Mononuclear cell (primary cell): ENCODE results near the gene TSPO2. TPM values are rescaled to one million over a fixed set of nuclear protein-coding genes. Genes with fewer than 3 reads are reported as not detected.
"Not testable (repeated sequence)": the region's sequence is repeated elsewhere in the genome, so short reads cannot be mapped to it uniquely, and the experiment has no call there.

Experiments
- H3K27me3 ChIP-seq: 2 replicates; pipeline ENCODE4 v1.6.0; 2011; ENCODE audit warnings: low read length, control low read depth; ENCODE audit not compliant: insufficient read depth
- H3K4me1 ChIP-seq: 2 replicates; pipeline ENCODE4 v1.5.1; 2011; ENCODE audit warnings: mild to moderate bottlenecking, low read length, control low read depth; ENCODE audit not compliant: insufficient read depth
- H3K4me3 ChIP-seq: 2 replicates; pipeline ENCODE4 v1.5.1; 2011; ENCODE audit warnings: mild to moderate bottlenecking, low read length, moderate library complexity
- H3K9me3 ChIP-seq: 2 replicates; pipeline ENCODE4 v1.5.1; 2011; ENCODE audit warnings: low read depth, mild to moderate bottlenecking, control low read depth, low read length
- total RNA-seq: library from RNA; depleted of rRNA; stranded (reverse); fragments of >200 nt; gene quantifications from one replicate; pipeline ENCODE4 v1.2.3, GENCODE V29; 2012

The TSPO2 gene
- total RNA-seq: not detected

DNA sequence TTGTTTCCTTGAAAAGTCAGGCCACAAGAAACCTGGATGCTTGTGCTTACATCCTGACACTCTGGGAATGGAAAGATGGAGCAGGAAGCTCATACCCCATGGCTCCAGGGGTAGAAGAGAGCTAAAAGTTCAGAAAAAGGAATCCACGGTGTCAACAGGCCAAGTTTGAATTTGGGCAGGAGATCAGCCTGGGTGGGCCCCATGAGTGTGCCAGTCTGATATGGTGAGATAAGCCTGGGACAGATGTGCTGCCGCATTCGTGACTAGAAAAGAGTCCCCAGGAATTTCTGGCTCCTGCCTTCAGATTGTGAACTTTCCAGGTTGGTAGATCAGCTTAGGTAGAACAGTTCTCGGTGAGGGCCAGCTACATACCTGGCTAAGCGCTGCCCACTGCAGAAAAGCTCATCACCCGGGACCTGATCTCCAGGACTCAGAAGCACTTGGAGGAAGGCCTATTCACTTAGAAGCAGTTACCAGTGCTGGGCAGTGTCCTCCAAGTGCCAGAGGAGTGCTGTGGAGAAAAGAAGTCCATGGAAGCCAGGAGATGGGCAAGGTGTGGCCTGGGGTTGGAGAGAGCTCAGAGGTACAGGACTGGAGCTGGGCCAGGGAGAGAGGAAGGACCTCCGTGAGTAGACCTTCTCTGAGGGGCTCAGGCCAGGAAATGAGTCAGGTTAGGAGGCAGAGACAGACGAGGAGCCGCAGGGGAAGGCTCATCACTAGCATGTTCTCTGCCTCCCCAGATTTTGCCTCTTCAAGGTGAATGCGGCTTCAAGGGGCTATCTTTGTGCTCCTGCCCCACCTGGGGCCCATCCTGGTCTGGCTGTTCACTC, at the start of gene TSPO2:
TSS of gene TSPO2 (plus strand) at position 242 of the 830 bp plus-strand sequence. CDS start at position 761, 519 bp downstream.
- H3K27me3 ChIP-seq: no peaks in the 10 kb centered on the region
- H3K4me3 ChIP-seq: no peak within 1 kb of the TSS
- no peaks in the 10 kb centered on the region for H3K4me1 ChIP-seq
- no peaks in the 10 kb centered on the region for H3K9me3 ChIP-seq

- no peaks in the 10 kb centered on the region for H3K9me3 ChIP-seq
- H3K4me1 ChIP-seq: no peaks in the 10 kb centered on the region
- no peak overlapping the region for H3K4me3 ChIP-seq
- H3K27me3 ChIP-seq: peaks cover 5% of the 10 kb centered on the region
Observed at GRCh38 chr6:40992746-40993145, 49.5 kb upstream of the TSPO2 start.

DNA sequence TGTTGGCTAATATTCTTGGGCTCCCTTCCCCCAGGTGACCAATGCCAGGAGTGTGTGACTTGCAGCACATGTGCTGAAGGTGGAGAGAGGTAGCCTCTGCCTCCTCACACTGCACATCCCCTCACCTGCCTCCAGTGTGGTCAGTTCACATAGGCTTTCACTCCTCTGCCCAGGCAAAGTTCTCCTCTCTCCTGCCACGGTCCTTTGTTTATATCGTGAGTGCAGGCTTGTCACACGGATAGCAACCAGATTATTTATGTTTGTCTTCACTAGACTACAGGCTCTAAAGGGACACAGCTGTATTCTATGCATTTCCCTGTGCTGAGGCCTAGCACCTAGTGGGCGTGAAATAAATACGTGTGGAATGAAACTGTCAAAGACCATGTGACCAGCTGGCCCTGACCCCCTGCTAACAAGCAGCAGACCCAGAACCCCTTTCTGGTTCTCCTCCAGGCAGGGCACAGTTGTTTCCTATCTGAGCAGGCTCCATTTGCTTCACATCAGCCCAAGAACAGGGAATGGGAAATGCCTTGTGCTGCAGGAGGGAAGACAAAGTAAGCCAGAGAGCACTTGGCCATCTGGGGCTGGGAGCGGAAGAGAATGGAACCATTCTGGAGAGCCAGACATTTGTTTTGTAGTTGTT, 45.6 kb upstream of the TSPO2 start:
- H3K9me3 ChIP-seq: no peaks in the 10 kb centered on the region
- no peaks in the 10 kb centered on the region for H3K27me3 ChIP-seq
- no peaks in the 10 kb centered on the region for H3K4me1 ChIP-seq
- no peak overlapping the region for H3K4me3 ChIP-seq

DNA sequence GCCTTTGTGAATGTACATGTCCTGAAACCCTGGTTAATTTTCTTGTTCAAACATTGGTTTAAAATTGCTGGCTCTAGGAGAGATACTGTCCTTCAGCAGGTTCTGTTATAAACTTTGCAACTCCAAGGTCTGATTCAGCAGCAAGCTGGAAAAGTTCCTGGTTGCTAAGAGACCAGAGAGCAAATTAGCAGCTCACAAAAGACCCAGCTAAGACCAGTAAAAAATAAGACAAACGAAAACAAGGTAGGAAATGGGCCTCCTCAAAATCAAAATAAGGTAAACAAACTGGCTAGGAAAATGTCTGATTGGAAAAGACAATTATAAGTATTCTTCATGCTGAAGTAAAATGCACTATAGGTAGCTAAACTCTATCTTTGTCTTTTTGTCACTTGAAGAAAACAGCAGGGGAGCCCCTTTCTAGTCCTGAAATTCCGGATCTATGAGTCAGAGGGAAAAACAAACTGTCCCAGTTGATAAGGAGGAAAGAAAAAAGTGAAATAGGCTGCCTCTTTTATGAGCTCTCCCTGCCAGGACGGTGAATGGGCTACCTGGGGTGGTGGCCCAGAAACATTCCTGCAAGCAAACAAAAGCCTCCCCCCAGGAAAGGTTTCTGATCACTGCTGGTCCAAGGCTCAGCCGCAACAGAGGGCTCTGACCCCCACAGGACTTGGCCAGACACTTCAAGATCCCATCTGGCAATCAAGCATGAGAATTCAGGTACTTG, 44.9 kb upstream of the TSPO2 start:
- Histone ChIP-seq H3K4me1 (no peaks in the 10 kb centered on the region), H3K27me3 (no peaks in the 10 kb centered on the region), H3K9me3 (no peaks in the 10 kb centered on the region), H3K4me3 (no peak overlapping the region)

DNA sequence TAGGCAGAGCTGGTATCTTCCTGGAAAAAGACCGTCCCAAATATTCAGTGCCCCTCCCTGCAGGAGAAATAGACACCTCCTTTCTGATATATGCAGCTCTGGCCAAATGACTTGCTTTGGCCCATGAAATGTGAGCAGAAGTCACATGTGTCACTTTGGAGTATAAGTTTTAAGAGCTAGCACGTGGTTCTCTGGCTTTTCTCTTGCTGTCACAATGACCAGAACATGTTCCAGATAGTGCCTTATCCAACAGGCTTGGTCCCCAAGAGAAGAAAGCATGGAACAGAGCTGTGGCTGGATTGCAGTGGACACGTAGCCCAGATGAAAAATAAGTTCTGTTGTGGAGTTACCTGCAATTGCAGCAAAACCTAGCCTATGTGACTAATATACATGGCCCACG, 43.6 kb upstream of the TSPO2 start:
- H3K4me3 ChIP-seq: no peak overlapping the region
- H3K27me3 ChIP-seq: peaks cover 2% of the 10 kb centered on the region
- no peaks in the 10 kb centered on the region for H3K9me3 ChIP-seq
- no peaks in the 10 kb centered on the region for H3K4me1 ChIP-seq

- Histone ChIP-seq H3K27me3 (peaks cover 2% of the 10 kb centered on the region), H3K4me1 (no peaks in the 10 kb centered on the region), H3K4me3 (no peak overlapping the region), H3K9me3 (no peaks in the 10 kb centered on the region)
Observed at GRCh38 chr6:40999569-40999968, 42.7 kb upstream of the TSPO2 start.

DNA sequence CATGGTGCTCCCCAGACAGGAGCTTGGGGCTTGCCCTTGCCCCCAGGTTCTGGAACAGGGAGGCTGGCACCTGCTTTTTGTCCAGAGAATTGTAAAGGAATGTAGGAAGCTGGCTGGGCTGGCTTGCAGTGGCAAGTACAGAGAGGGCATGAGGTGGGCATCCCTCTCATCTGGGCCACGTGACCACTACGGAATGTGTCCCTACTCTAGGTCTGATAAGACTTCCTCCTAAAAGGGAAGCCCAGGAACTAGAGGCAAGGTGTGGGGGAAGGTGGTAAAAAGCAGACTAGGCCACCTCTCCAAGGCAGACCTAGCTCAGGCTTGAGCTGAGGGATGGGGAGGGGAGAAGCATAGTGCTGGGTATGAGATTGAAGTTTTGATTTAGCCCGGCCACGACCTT, 42.0 kb upstream of the TSPO2 start:
- Histone ChIP-seq H3K4me3 (no peak overlapping the region), H3K9me3 (no peaks in the 10 kb centered on the region), H3K27me3 (peaks cover 2% of the 10 kb centered on the region), H3K4me1 (no peaks in the 10 kb centered on the region)

- H3K4me3 ChIP-seq: no peak overlapping the region
- no peaks in the 10 kb centered on the region for H3K9me3 ChIP-seq
- no peaks in the 10 kb centered on the region for H3K4me1 ChIP-seq
- H3K27me3 ChIP-seq: peaks cover 8% of the 10 kb centered on the region
Observed at GRCh38 chr6:41002168-41002567, 40.1 kb upstream of the TSPO2 start.

GRCh38 chr6:41006217-41006616, 36.0 kb upstream of the TSPO2 start:
- H3K27me3 ChIP-seq, H3K4me1 ChIP-seq, H3K9me3 ChIP-seq, H3K4me3 ChIP-seq: not testable (repeated sequence)

- H3K27me3 ChIP-seq, H3K9me3 ChIP-seq, H3K4me1 ChIP-seq, H3K4me3 ChIP-seq: not testable (repeated sequence)
Observed at GRCh38 chr6:41006980-41007379, 35.3 kb upstream of the TSPO2 start.

GRCh38 chr6:41008011-41008410, 34.3 kb upstream of the TSPO2 start:
- Histone ChIP-seq H3K9me3 (no peaks in the 10 kb centered on the region), H3K27me3 (peaks cover 8% of the 10 kb centered on the region), H3K4me1 (no peaks in the 10 kb centered on the region), H3K4me3 (no peak overlapping the region)

DNA sequence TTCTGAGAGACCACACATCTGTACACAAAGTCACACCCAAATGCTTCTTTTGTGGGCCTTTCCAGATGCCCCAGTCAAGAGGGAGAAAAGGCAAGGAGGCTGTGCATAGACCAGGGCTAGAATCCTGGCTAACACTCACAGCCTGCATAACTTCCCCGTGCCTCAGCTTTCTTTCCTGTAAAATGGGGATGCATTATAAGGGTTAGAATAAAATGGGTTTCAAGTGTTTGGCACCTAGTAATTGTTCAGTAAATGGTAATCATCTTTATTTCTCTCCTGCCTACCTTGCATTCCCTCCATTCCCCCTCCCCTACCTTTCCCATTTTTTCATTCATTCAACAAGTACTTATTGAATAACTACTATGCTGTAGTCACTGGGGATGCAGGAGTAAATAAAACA, 32.6 kb upstream of the TSPO2 start:
- Histone ChIP-seq H3K9me3 (no peaks in the 10 kb centered on the region), H3K4me3 (no peak overlapping the region), H3K4me1 (no peaks in the 10 kb centered on the region), H3K27me3 (peaks cover 5% of the 10 kb centered on the region)

DNA sequence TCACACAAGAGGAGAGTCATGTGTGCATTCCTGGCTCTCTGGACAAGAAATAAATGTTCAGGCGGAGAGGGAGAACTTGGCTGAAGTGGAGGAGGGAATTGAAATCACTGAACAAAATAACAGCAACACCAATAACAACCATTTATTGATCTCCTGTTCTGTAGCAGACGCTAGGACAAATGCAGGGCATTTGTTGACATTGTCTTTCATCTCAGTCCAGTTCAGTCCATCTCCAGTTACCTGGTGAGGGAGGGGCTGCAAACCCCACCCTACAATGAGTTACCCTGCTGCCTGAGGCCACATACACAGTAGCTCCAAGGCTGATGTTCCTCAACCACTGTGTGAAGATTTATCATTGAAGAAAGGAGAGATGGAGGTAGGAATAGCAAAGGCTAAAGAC, 30.6 kb upstream of the TSPO2 start:
- Histone ChIP-seq H3K4me3 (no peak overlapping the region), H3K4me1 (no peaks in the 10 kb centered on the region), H3K9me3 (no peaks in the 10 kb centered on the region), H3K27me3 (no peaks in the 10 kb centered on the region)

DNA sequence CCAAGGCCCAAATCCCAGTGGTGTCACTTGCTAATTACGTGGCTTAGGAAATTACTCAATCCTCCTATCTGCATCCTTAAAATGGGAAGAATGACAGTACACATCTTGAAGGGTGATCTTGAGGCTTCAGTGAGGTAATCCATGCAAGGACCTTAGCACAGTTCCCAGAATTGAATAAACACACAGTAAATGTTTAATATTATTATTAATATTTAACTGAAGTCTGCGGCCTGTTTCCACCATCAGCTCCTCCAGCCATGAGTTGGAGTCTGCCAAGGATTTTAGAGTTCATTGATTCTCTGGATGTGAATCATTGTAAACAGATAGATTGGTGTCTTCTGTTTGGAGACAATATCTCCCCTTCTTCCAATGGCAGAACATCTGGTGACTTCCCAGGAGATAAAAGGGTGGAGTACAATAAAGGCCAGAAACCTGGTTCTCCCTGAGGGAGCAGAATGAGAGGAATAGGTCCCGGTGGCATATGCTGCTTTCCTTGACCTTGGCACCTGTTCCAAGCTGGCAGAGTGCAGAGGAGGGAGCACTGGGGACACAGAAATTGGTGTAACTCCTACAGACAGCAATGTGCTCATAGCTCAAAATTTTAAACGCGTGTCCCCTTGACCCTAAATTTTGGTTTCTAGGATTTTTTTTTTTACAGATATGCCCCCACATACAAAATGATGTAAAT, 28.7 kb upstream of the TSPO2 start:
- Histone ChIP-seq H3K4me3 (no peak overlapping the region), H3K9me3 (no peaks in the 10 kb centered on the region), H3K27me3 (no peaks in the 10 kb centered on the region), H3K4me1 (no peaks in the 10 kb centered on the region)

DNA sequence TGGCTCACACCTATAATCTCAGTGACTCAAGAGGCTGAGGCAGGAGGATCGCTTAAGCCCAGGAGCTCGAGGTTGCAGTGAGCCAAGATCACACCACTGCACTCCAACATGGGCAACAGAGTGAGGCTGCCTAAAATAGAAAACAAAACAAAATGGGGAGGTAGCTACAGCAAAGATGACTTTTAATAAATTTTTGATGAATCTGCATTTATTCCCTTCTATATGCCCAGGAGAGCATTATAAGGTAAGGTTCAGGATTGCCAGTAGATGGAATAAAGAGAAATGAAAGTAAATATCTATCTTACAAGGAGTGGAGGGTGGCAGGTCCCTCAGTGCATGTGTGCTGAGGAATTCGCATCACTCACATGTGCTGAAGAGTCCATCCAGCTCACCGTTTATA, 27.5 kb upstream of the TSPO2 start:
- Histone ChIP-seq H3K27me3 (no peaks in the 10 kb centered on the region), H3K4me3 (no peak overlapping the region), H3K4me1 (no peaks in the 10 kb centered on the region), H3K9me3 (no peaks in the 10 kb centered on the region)
